Measurements from ENCODE around the gene PPM1M. TPM values are rescaled to one million over a fixed set of nuclear protein-coding genes. Genes with fewer than 3 reads are reported as not detected.

The PPM1M gene
- total and polyA plus RNA-seq, 2 experiments from 2014 or later = 2.2 to 4.0 TPM

DNA sequence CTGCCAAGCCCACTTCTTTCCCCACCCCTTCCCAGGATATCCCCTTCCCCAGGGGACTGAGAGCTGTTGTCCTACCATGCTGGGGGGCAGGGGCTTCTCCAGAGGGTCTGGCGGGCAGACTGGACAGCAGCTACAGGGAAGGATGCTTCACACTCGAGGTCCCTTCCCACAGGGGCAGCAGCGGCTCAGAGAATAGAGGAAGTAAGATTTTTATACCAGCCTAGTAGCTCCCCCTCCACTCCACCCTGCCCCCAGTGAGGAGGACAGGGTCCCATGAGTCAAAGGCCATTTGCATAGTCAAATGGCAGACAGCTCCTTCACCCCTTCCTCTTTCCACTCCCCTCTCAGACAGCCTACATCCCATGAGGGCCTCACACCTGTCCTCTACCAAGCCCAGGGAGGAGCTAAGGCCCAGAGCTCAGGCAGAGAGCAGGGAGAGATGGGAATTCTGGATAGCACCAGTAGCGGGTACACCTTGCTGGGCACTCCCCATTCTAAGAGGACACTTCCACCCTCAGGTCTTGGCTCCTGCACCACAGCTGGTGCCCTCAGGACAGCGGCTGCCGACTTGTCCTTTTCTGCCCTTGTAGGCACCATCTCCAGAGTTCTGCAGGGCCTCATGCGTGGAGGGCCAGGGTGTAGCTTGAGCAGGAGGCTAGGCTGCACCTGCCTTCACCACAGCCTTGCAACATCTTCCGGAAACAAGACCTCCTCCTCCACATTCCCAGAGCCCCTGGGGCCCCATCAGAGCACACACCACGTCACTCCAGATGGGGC, 19.9 kb upstream of the PPM1M start, which contains the start of gene TLR9:
Gene TLR9, minus strand, starts transcription at position 194 of the 777 bp plus-strand sequence. Its CDS starts 116 bp downstream, at position 78.
- TF ChIP-seq NANOG (IDR thresholded peaks at IDR 0.05; ENCODE audit: borderline replicate concordance) (no peak), CREB1 (CRISPR knock-in tag; IDR thresholded peaks at IDR 0.05; ENCODE audit: low read depth) (no peak), STAT1 (IDR thresholded peaks at IDR 0.05; ENCODE audit: unreplicated experiment) (no peak), ZNF331 (CRISPR knock-in tag; IDR thresholded peaks at IDR 0.05; ENCODE audit: low read depth) (no peak)
- TF ChIP-seq, protein P1, sequence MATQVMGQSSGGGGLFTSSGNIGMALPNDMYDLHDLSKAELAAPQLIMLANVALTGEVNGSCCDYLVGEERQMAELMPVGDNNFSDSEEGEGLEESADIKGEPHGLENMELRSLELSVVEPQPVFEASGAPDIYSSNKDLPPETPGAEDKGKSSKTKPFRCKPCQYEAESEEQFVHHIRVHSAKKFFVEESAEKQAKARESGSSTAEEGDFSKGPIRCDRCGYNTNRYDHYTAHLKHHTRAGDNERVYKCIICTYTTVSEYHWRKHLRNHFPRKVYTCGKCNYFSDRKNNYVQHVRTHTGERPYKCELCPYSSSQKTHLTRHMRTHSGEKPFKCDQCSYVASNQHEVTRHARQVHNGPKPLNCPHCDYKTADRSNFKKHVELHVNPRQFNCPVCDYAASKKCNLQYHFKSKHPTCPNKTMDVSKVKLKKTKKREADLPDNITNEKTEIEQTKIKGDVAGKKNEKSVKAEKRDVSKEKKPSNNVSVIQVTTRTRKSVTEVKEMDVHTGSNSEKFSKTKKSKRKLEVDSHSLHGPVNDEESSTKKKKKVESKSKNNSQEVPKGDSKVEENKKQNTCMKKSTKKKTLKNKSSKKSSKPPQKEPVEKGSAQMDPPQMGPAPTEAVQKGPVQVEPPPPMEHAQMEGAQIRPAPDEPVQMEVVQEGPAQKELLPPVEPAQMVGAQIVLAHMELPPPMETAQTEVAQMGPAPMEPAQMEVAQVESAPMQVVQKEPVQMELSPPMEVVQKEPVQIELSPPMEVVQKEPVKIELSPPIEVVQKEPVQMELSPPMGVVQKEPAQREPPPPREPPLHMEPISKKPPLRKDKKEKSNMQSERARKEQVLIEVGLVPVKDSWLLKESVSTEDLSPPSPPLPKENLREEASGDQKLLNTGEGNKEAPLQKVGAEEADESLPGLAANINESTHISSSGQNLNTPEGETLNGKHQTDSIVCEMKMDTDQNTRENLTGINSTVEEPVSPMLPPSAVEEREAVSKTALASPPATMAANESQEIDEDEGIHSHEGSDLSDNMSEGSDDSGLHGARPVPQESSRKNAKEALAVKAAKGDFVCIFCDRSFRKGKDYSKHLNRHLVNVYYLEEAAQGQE (IDR thresholded peaks at IDR 0.05; ENCODE audit: unreplicated experiment) = no peak
- TF ChIP-seq, protein P2, sequence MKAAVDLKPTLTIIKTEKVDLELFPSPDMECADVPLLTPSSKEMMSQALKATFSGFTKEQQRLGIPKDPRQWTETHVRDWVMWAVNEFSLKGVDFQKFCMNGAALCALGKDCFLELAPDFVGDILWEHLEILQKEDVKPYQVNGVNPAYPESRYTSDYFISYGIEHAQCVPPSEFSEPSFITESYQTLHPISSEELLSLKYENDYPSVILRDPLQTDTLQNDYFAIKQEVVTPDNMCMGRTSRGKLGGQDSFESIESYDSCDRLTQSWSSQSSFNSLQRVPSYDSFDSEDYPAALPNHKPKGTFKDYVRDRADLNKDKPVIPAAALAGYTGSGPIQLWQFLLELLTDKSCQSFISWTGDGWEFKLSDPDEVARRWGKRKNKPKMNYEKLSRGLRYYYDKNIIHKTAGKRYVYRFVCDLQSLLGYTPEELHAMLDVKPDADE (IDR thresholded peaks at IDR 0.05) = no peak
- TF ChIP-seq, protein P3, sequence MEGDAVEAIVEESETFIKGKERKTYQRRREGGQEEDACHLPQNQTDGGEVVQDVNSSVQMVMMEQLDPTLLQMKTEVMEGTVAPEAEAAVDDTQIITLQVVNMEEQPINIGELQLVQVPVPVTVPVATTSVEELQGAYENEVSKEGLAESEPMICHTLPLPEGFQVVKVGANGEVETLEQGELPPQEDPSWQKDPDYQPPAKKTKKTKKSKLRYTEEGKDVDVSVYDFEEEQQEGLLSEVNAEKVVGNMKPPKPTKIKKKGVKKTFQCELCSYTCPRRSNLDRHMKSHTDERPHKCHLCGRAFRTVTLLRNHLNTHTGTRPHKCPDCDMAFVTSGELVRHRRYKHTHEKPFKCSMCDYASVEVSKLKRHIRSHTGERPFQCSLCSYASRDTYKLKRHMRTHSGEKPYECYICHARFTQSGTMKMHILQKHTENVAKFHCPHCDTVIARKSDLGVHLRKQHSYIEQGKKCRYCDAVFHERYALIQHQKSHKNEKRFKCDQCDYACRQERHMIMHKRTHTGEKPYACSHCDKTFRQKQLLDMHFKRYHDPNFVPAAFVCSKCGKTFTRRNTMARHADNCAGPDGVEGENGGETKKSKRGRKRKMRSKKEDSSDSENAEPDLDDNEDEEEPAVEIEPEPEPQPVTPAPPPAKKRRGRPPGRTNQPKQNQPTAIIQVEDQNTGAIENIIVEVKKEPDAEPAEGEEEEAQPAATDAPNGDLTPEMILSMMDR (conservative IDR thresholded peaks at IDR 0.05; ENCODE audit: low read depth in 2 of 2) = no peak
- Mint-ChIP-seq H3K4me3 (no peak within 1 kb of the TSS), H3K27me3 (ENCODE audit: insufficient read depth, low read depth, poor library complexity) (peaks cover 16% of the 10 kb centered on the region), H3K27ac (peak within 1 kb of the TSS; percentile 7; the same call in 1 of the 2 replicates), H3K4me1 (peaks cover 6% of the 10 kb centered on the region), H3K36me3 (ENCODE audit: low read depth) (peaks cover 14% of the 10 kb centered on the region), H3K9me3 (no peaks in the 10 kb centered on the region)
- no peaks in the 10 kb centered on the region for H3K79me2 ChIP-seq (replicated peaks; ENCODE audit: insufficient read depth)
- H3K36me3 ChIP-seq (ENCODE audit: insufficient read depth) = no peaks in the 10 kb centered on the region
- H2AFZ ChIP-seq = no peak within 1 kb of the TSS
- 0 out of 2 replicates have a peak, but pooled peaks cover 2% of the 10 kb centered on the region for H3F3A ChIP-seq (replicated peaks; ENCODE audit: low read depth)
- H3K4me3 ChIP-seq = no peak within 1 kb of the TSS
- H3K27ac ChIP-seq (ENCODE audit: low read depth) = no peak within 1 kb of the TSS
- no peaks in the 10 kb centered on the region for H4K20me1 ChIP-seq (replicated peaks; ENCODE audit: insufficient read depth)
- no peak within 1 kb of the TSS for H3K4me2 ChIP-seq
- no peaks in the 10 kb centered on the region for H3K9me2 ChIP-seq (ENCODE audit: insufficient read depth)
- ATAC-seq (peak; percentile 8; the same call in 2 of the 3 replicates), DNase-seq (ENCODE audit: low spot score) (no peak)
- peaks cover under 1% of the 10 kb centered on the region for H3K4me1 ChIP-seq (ENCODE audit: insufficient read depth)
- no peaks in the 10 kb centered on the region for H3K27me3 ChIP-seq (ENCODE audit: insufficient read depth)

Data from GM23338 (cell line).